ENCODE measurements around the gene MOBP.
"Not testable (repeated sequence)": the region's sequence is repeated elsewhere in the genome, so short reads cannot be mapped to it uniquely, and the experiment has no call there.

Gene MOBP

GRCh38 chr3:39449796-39450195 is 17.7 kb upstream of the MOBP start:
- no peak for DNase-seq (ENCODE audit: low read depth in 2 of 2)

DNA sequence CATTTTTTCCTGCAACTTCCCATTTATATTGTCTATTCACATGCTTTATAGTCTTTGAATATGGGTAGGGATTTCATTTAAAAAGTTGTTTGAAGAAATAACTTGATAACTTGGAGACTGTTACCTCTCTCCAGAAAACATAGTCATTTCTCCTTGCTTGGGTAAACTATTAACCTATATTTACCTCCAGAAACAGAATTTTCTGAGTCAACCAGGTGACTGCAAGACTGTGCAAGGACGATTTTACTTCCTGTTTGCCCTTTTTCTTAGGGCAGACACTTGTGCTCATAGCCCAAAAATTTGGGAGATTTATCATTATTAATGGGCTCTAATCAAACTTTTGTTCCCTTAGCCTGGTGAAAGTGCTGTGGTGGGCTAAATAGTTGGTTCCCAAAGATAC is 14.3 kb upstream of the MOBP start:
- no peak for DNase-seq (ENCODE audit: low read depth in 2 of 2)

DNA sequence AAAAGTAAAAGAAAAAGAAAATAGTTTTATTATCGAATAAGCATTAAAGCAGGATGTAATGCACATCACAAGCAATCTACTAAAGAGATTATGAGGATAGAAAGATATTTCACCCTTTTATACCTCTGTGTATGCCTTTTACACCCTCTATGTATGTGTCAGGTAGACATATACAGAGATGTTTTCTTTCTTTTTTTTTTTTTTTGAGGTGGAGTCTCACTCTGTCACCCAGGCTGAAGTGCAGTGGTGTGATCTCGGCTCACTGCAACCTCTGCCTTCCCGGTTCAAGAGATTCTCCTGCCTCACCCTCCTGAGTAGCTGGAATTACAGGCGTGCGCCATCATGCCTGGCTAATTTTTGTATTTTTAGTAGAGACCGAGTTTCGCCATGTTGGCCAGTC is 13.6 kb upstream of the MOBP start:
- not testable (repeated sequence) for DNase-seq (ENCODE audit: low read depth in 2 of 2)

- DNase-seq (ENCODE audit: low read depth in 2 of 2) = no peak
Observed at GRCh38 chr3:39454591-39455217, 12.8 kb upstream of the MOBP start.

GRCh38 chr3:39456159-39456558 is 11.3 kb upstream of the MOBP start:
- DNase-seq (ENCODE audit: low read depth in 2 of 2) = no peak

- DNase-seq (ENCODE audit: low read depth in 2 of 2) = no peak
Observed at GRCh38 chr3:39457361-39457760, 10.1 kb upstream of the MOBP start.

DNA sequence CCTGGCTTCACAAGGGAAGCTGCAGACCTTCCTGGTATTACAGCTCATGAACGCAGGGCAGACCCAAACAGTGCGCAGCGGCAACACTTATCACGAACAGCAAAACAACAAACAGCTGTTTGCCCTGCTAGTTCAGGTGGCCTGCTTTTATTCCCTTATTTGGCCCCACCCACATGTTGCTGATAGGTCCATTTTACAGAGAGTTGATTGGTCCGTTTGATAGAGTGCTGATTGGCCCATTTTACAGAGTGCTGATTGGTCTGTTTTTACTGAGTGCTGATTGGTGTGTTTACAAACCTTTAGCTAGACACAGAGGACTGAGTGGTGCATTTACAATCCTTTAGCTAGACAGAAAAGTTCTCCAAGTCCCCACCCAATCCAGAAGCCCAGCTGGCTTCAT is 8.9 kb upstream of the MOBP start:
- DNase-seq (ENCODE audit: low read depth in 2 of 2) = not testable (repeated sequence)

- DNase-seq (ENCODE audit: low read depth in 2 of 2) = no peak
Observed at GRCh38 chr3:39460677-39461076, 6.8 kb upstream of the MOBP start.

DNA sequence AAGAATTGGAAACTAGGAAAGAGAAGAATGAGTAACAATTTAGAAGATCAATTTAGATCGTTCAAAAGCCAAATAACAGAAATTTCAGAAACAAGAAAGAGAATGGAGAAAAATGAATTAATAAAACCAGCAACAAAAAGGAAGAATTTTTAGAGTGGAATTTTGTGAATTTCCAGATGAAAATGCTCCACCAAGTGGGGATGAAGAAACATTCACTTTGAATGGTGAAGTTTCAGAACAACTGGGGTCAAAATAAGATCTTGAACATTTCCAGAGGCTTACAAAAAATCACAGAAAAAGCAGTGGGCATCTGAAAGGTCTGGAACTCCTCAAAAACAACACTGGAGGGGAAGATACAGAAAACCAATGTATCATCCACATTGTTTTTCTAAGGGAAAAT is 4.2 kb upstream of the MOBP start:
- DNase-seq (ENCODE audit: low read depth in 2 of 2) = no peak

DNA sequence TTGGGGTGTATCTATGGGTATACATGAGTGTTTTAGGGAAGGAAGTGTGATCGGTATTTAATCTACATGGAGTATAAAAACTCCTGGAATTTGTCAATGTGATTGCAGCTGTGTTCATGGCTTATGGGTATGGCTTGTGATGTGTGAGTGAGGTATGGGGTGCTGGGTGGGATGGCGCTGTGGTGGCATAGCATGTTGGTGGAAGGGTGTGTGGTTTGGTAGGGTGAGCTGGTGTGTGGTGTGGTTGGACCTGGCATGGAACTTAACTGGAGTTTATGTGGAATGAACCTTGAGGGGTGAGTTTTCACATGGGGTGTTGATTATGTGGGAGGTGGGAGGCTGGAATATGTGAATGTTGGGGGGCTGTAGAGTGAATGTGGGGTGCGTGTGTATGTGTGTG is 492 bp upstream of the MOBP start:
- DNase-seq (ENCODE audit: low read depth in 2 of 2) = no peak

DNA sequence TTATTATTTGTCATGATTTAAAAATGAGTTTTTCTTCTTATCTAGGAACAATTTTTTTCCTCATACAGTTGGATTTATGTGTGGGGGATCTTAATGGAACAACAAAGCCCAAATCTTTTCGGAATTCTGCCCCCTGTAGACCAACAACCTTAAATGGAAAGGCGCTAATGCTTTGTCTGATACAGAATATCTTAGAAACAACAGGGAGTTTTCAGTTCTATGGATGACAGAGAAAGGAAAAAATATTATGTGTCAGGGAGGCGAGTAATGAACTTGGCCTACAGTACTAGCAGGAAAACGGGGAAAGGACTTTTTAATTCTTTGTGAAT is 592 bp downstream of the MOBP start:
- DNase-seq (ENCODE audit: low read depth in 2 of 2) = no peak

GRCh38 chr3:39469258-39469657 is 1.8 kb downstream of the MOBP start:
- no peak for DNase-seq (ENCODE audit: low read depth in 2 of 2)

DNA sequence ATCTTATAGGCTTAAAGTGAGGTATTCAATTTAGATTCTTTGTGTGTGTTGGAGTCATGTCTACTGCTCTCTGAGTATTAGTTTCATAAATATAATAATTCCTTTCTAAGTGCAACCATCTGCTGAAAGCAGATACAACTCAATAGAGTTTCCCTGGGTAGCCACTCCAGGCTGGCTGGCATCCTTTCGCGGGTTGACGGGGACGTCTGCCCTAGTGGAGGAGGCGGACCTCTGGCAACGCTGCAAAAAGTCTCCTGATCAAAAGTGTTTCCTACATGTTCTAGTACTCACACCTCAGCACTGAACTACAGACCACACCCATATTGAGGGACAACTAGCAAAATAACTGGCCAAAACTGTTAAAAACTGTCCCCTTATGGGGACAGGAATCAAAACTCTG is 2.5 kb downstream of the MOBP start:
- DNase-seq (ENCODE audit: low read depth in 2 of 2) = no peak

DNA sequence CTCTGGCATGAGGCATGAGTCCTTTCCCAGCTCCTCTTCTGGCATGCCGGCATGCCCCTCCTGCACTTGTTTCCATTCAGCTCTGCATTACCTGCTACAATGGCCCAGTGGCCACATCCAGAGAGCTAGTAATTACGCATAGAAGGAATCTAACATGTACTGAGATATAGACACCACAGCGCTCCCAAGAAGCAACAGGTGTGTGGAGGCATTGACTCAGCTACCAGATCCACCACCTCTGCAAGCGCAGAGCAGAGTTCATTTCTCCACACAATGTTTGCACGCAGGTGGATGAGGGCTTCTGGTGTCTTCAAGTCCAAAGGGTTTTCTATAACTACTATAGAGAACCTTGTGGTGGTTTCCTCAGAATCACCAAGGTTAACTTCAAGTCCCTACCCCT is 4.2 kb downstream of the MOBP start:
- no peak for DNase-seq (ENCODE audit: low read depth in 2 of 2)

DNA sequence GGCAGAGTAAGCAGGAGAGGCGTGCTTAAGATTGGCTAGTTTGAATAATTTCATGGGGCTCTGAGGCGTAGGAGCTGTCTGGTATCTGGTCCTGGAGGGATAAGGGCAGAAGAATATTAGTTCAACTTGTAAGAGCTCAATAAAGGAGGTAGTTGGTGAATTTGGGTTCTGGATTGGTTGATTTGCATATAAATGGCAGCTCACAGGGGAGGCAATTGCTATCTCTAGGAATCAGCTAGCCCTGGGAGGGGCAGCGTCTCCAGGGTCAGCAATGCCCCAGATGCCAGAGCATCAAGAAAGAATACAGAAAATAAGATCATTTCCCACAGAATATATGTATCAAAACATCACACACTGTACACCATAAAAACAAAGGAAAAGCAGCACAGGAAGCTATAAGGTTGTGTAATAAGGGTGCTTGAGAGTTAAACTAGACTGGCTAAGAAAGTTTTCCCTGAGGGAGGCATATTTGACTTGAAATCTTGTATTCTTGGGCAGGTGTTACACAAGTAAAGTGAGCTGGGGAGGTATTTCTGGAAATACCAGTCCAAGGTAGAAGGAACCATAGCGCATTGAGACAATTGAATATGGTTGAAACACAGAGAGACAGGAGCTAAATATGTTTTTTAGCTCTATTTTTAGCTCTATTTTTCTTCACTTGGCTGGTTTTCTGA is 6.1 kb downstream of the MOBP start:
- DNase-seq (ENCODE audit: low read depth in 2 of 2) = no peak

DNA sequence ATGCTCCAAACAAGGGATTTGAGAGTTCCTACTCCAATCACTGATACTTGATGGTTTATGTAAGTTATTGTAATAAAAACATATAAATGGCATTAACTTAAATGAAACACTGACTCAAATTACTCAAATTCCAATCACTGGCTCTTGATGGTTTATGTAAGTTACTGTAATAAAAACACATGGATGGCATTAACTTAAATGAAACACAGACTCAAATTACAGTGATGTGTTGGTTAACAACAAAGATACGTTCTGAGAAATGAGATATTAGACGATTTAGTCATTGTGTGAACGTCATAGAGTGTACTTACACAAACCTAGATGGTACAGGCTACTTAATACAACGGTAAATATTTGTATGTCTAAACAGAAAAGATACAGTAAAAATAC is 6.6 kb downstream of the MOBP start:
- DNase-seq (ENCODE audit: low read depth in 2 of 2) = no peak

DNA sequence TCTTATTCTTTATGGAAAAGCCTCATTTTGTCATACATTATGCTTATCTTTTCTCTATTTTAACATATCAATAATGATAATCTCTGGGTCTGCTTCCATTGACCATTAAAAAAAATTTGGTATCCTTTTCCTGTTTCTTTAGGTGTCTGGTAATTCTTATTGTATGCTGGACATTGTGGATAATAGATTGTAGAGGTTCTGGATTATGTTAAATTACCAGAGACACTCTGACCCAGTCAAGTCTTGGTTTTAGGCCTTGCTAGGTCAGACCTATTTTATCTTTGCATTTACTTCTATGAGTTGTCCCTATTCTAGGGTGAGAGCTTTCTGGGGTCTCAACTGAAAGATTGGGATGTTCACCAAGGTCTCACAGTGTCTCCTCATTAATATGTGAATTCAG is 9.3 kb downstream of the MOBP start:
- no peak for DNase-seq (ENCODE audit: low read depth in 2 of 2)

DNA sequence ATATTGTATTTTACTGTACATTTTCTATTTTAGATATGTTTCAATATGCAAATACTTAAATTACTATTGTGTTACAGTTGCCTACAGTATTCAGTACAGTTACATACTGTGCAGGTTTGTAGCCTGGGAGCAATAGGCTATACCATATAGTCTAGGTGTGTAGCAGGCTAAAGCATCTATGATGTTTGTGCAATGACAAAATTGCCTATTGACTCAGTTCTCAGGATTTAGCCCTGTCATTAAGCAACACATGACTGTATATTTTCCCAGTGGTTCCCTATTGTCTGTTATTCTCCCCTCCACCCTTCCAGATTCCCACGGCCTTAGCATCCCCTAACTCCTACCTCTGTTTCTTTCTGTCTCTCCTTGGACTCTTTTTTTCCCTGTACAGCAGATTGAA is 10.7 kb downstream of the MOBP start:
- no peak for DNase-seq (ENCODE audit: low read depth in 2 of 2)

DNA sequence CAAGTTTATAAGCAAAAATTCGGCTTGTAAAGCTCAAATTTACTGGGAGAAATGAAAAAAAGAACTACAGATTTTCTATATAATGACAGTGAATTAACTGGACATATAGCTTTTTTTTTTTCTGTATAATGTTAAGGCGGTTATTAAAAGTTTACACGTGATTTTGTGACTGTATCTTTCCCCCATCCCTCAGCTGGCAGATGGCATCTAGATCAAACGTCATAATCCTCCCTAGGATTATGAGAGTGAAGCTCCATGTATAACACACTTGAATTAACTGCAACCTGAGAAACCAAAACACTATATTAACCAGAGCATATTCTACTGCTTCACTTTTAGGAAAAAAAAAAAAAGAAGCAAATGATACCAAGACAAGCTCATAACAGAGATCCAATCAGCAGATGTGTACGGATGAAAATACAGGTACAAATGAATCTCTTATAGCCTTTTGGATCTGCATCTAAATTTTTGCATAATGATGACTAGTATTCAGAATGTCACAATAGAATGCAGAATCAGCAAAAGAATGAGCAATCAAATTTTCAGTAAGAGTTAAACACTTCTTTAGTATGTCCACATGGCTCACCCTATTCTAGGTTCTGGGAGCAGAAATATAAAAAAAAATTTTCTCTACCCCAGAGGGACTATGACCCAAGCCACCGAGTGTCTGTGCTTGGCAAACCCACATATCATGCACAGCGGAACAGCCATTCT is 12.4 kb downstream of the MOBP start:
- DNase-seq (ENCODE audit: low read depth in 2 of 2) = no peak

DNA sequence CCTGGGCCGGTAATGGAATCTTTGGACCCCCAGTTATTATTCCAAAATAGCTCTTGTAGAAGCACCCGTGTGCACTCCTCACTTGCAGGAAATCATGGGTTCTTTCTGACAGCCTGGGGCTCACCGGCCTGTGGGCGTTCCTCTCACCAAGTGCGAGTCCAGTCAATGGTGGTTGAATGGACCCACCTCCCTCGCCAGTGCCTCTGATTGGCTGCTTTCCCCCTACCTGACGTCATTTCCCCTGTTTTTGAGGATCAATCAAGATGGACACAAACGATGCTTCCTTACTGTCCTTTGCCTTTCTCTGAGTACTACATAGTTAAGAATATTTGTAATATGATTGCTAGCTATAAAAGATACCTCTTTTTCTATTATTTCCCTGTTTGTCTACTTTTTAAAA is 18.1 kb downstream of the MOBP start:
- DNase-seq (ENCODE audit: low read depth in 2 of 2) = no peak

- DNase-seq (ENCODE audit: low read depth in 2 of 2) = no peak
Observed at GRCh38 chr3:39491014-39491413, 23.5 kb downstream of the MOBP start.

DNA sequence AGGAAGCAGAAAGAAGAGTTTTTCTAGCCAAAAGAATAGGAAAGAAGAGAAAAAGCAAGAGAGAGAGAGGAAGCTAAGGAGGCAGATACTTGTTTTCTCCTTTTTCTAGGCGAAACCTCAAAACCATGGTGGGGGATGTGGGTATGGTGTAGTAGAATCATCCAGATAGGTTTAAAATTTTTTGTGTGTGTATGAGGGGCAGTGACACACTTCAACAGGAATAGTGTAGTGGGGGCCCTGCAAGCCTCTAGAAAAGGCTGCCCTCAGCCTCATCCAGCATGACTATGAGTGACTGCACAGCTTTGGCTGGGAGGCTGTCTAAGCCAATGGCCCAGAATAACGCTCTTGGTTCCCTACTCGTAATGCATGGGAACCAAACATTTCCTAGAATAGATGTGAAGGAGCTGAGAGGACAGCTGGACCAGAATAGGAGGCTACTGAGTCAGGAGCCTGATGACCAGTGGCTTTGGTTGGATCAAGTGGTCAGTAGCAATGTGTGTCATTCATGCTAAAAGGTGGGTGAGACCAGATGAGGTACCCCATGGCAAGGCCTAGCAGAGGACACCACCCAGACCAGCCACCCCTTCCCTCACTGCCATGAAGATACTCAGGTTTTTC is 24.4 kb downstream of the MOBP start:
- DNase-seq (ENCODE audit: low read depth in 2 of 2) = no peak

DNA sequence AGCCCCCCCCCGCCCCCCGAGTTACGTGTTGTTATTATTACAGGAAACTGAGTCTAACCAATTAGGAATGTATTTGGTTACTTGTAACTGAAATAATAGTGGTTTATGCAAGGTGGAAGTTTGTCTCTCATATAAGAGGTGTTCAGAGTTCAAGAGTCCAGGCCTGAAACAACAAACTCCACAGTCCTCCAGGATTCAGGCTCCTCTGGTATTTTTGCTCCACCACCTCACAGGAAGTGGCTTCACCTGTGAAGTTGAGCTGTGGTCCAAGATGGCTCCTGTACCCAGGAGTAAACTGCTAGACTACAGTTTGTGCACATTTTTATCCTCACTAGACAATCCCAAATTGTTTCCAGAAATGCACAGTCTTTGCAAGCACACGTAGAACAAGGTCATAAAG is 27.3 kb downstream of the MOBP start:
- DNase-seq (ENCODE audit: low read depth in 2 of 2) = no peak

All from stimulated activated CD4-positive, alpha-beta T cell treated with anti-CD3 and anti-CD28 coated beads, Interleukin-15, amount 100 ng/mL, for 48 hours (primary cell).